ENCODE data around the gene TMEM45A. TPM values are rescaled to one million over a fixed set of nuclear protein-coding genes. Genes with fewer than 3 reads are reported as not detected.

The TMEM45A gene
- total and polyA plus RNA-seq, 11 donors, result 1.8 to 11.2 (median 3.1) TPM

DNA sequence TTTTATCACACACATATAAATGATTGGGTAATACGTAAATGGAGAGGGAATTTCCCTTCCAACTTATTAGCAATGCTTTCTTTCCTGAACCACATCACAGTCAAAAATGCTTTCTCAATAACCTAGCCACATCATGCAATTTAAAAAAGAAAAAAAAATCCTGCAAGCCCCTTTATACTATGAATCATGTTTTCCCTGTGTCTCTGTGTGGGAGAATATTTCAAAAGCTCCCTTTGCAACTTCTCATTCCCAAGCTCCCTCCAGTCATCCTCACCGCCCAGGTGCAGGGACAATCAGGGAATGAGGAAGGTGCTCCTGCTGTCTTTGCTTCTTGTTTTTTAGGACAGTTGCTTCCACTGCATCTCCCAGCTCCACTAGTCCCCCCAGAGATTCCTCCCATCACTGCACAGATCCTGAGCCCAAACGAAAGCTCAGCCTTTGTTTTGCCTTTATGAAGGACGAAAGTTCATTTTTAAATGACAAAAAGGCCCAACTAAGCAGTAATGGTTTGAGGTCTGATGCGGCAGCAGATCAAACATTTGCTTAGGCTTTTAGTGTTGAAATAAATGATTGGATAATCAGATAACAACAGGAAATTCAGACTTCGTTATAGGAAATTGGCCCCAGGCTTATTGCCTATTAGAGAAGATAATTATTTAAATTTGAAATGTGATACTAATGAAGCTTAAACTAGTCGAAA is 69.2 kb downstream of the TMEM45A start:
- Histone ChIP-seq H3K9me3 (no peaks in the 10 kb centered on the region), H3K4me3 (no peak overlapping the region), H3K4me1 (peaks cover 0 to 7% (median 0%) of the 10 kb centered on the region in 12 donors), H3K27ac (no peak overlapping the region), H3K36me3 (no peaks in the 10 kb centered on the region), H3K27me3 (no peaks in the 10 kb centered on the region)
- ATAC-seq (no peak), DNase-seq (no peak)
- WGBS, 4 donors, result 79 to 86% (median 83%) methylated on average over 7 of the region's 7 CpGs
- TF ChIP-seq, protein P1, sequence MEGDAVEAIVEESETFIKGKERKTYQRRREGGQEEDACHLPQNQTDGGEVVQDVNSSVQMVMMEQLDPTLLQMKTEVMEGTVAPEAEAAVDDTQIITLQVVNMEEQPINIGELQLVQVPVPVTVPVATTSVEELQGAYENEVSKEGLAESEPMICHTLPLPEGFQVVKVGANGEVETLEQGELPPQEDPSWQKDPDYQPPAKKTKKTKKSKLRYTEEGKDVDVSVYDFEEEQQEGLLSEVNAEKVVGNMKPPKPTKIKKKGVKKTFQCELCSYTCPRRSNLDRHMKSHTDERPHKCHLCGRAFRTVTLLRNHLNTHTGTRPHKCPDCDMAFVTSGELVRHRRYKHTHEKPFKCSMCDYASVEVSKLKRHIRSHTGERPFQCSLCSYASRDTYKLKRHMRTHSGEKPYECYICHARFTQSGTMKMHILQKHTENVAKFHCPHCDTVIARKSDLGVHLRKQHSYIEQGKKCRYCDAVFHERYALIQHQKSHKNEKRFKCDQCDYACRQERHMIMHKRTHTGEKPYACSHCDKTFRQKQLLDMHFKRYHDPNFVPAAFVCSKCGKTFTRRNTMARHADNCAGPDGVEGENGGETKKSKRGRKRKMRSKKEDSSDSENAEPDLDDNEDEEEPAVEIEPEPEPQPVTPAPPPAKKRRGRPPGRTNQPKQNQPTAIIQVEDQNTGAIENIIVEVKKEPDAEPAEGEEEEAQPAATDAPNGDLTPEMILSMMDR (IDR thresholded peaks at IDR 0.05), result no peak
- intact Hi-C loops (cut with DNase I), result no loop called here

DNA sequence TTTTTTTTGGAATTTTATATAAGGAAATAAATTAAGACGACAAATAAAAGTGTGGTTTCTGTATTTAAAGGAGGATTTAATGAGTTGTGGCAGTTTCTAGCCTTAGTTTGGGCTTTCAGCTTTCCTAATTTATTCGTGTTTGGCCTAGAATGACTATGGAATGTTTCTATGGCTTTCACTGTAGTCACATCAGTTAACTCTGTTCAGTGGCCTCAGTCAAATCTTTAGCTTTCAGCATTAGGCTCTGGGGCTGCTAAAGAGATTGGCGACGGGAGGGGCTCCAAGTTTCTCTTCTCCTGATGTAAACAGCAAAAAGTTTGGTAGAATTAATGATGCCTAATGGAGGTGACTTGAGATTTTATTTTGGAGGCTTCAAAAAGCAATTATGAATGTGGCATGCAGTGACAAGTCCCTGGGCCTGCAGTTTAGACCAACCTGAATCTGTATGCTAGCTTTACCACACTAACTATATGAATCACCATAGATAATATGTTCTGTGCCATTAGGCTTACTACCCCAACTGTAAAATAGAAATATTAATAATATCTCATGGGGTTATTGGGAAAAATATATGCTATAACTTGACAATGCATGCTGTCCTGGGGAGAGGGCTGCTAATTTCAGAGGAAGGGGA is 69.9 kb downstream of the TMEM45A start:
- Histone ChIP-seq H3K27me3 (no peaks in the 10 kb centered on the region), H3K36me3 (no peaks in the 10 kb centered on the region), H3K9me3 (no peaks in the 10 kb centered on the region), H3K4me1 (peaks cover 0 to 7% (median 0%) of the 10 kb centered on the region in 12 donors), H3K4me3 (no peak overlapping the region), H3K27ac (no peak overlapping the region)
- DNase-seq (no peak), ATAC-seq (no peak)
- WGBS, 4 donors, result 89 to 95% (median 91%) methylated on average over 4 of the region's 4 CpGs
- intact Hi-C loops (cut with DNase I), result no loop called here
- TF ChIP-seq, protein P1 (IDR thresholded peaks at IDR 0.05), result no peak
- no peak for TF ChIP-seq POLR2A (IDR thresholded peaks at IDR 0.05)

DNA sequence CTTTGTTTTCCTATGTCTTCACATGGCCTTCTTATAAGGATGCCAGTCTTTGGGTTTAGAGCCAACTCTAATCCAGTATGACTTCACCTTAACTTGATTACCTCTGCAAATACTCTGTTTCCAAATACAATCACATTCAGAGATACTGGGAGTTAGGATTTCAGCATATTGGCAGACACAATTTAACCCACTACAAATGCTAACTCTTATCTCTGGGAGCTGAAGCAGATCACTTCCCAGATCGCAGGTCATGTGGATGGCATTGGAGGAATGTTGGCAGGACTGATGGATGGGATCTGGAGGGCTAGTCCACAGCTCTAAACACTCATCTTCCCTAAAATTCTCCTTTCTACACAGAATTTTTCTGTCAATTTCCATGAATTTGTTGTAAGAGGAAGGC is 70.8 kb downstream of the TMEM45A start:
- Histone ChIP-seq H3K27me3 (no peaks in the 10 kb centered on the region), H3K27ac (no peak overlapping the region), H3K4me3 (no peak overlapping the region), H3K4me1 (peaks cover 0 to 7% (median 0%) of the 10 kb centered on the region in 12 donors), H3K36me3 (no peaks in the 10 kb centered on the region), H3K9me3 (no peaks in the 10 kb centered on the region)
- 19 to 60% (median 37%) methylated on average over 1 of the region's 1 CpG for WGBS, 4 donors
- no peak for DNase-seq
- ATAC-seq, result no peak
- TF ChIP-seq, protein P1 (IDR thresholded peaks at IDR 0.05), result no peak
- TF ChIP-seq POLR2A (IDR thresholded peaks at IDR 0.05), result no peak
- intact Hi-C loops (cut with DNase I), result no loop called here

DNA sequence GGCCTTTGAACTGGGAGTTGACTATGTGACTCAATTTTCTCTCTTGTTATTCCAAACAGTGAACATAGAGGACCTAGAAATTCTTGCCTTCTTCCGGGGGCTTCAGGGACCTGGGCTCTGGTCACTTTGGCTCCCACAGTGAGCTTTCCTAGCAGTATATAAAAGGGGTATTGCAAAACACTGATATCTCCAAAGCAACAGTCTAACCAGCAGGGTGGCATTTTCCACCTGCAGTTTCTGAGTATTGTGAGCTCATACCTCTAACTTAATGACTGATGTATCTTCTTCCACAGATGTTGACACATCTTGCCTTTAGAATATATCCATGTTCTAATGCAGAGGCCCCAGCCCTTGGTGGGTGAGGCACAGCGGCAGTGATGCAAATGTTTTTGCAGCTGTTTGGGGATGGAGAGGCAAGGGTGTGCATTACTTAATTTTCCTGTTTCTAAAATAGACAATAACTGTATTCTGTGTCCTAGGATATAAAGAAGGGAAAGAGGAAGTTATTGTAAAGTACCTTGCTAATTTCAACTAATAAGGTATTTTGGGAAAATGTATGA is 71.3 kb downstream of the TMEM45A start:
- H3K9me3 ChIP-seq, result no peaks in the 10 kb centered on the region
- H3K27ac ChIP-seq, result no peak overlapping the region
- 70 to 75% (median 73%) methylated on average over 2 of the region's 2 CpGs for WGBS, 4 donors
- no peak overlapping the region for H3K4me3 ChIP-seq
- no peak for TF ChIP-seq POLR2A (IDR thresholded peaks at IDR 0.05)
- TF ChIP-seq, protein P1 (IDR thresholded peaks at IDR 0.05), result no peak
- H3K36me3 ChIP-seq, result peaks cover 0 to under 1% (median 0%) of the 10 kb centered on the region in 9 donors
- H3K27me3 ChIP-seq, result no peaks in the 10 kb centered on the region
- no peak for DNase-seq
- intact Hi-C loops (cut with DNase I), result no loop called here
- peaks cover 0 to 7% (median 0%) of the 10 kb centered on the region in 12 donors for H3K4me1 ChIP-seq
- ATAC-seq, result no peak

Measured in heart left ventricle (tissue), 16 donors.